Breast epithelium (tissue), 4 donors: Measurements from ENCODE around the gene POP4. TPM values are rescaled to one million over a fixed set of nuclear protein-coding genes. Genes with fewer than 3 reads are reported as not detected.
A peak's percentile ranks its signal among the peaks of the same experiment; 100 is the strongest.

Experiments used
- DNase-seq, 2 donors: peaks; one replicate each; pipeline ENCODE4 v3.0.0-alpha.2; 2019; ENCODE audit warnings: low spot score in 2 of 2
- H3K27ac ChIP-seq, 2 donors: fragments of 200-600 bp; sonication (generic) in 1 of 2; one replicate each; pipeline ENCODE4 v1.5.1; 2016 to 2019; ENCODE audit warnings: mild to moderate bottlenecking in 1 of 2
- H3K27me3 ChIP-seq, 2 donors: fragments of 200-600 bp; sonication (generic) in 1 of 2; one replicate each; pipeline versions ENCODE4 v1.5.1 to v1.6.0; 2017 to 2019; ENCODE audit warnings: control low read depth in 1 of 2, mild to moderate bottlenecking in 1 of 2
- H3K36me3 ChIP-seq: fragments of 200-600 bp; one replicate; pipeline ENCODE4 v1.5.1; 2019
- H3K4me1 ChIP-seq, 2 donors: fragments of 200-600 bp; sonication (generic); one replicate each; pipeline ENCODE4 v1.5.1; 2016 to 2019; ENCODE audit warnings: control low read depth in 1 of 2
- H3K4me3 ChIP-seq, 3 donors: fragments of 200-600 bp; sonication (generic); 1 replicate in 2 of 3; 2 replicates in 1 of 3; pipeline ENCODE4 v1.5.1; 2016 to 2019; ENCODE audit warnings: mild to moderate bottlenecking in 3 of 3, moderate library complexity in 2 of 3
- H3K9me3 ChIP-seq, 2 donors: fragments of 200-600 bp; sonication (generic) in 1 of 2; one replicate each; pipeline ENCODE4 v1.5.1; 2016 to 2019; ENCODE audit warnings: control low read depth in 1 of 2
- POLR2A ChIP-seq: fragments of 450-650 bp; IDR thresholded peaks from one replicate; pipeline ENCODE4 v1.6.1; 2016; ENCODE audit warnings: antibody characterized with exemption, mild to moderate bottlenecking, moderate library complexity
- POLR2AphosphoS5 ChIP-seq, 3 donors: sonication (generic); formaldehyde crosslinking; IDR thresholded peaks; one replicate each; pipeline ENCODE4 v1.6.1; 2017; ENCODE audit warnings: antibody characterized with exemption in 3 of 3
- intact Hi-C: fragments of 100-400 bp; cut with DNase I; formaldehyde crosslinking; loops from one replicate; pipeline ENCODE4 v1.15.1; 2023; ENCODE audit warnings: low total_unique reads
- total RNA-seq, 3 donors: library from RNA; depleted of rRNA; stranded (reverse); fragments of >200 nt; gene quantifications; one replicate each; pipeline ENCODE4 v1.1.0, GENCODE V29; 2016
- TF ChIP-seq, protein P1 (sequence below), 3 donors: fragments of 450-650 bp; IDR thresholded peaks; one replicate each; pipeline ENCODE4 v1.5.1; 2016 to 2017; ENCODE audit warnings: antibody characterized with exemption in 3 of 3, mild to moderate bottlenecking in 3 of 3, moderate library complexity in 3 of 3

Gene POP4
- total RNA-seq, 3 donors from 2014 or later = 52.1 to 63.7 (median 58.7) TPM

DNA sequence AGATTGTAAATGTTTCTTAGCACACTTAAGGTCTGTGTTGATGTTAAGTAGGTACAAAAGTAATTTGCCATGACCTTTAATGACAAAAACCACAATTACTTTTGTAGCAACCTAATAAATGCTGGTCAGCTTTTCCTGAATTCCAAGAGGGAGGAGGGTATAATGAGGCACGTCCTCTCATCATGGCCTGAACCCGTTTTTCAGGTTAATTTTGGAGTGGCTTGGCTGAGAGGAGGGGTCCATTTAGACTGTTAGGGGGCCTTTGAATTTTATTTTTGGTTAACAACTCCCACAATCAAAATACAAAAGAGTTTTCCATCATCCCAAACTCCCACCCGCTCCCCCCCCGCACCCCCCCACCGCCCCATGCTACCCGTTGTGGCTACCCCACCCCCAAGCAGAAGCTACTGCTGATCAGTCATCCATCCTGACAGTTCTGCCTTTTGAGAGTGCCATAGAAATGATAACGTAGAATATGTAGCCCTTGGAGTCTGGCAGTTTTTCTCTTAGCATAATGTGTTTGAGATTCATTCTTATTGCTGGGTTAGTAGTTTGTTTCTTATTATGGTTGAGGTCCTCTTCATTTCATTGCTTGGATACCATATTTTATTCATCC lies 44.8 kb downstream of the POP4 start:
- Histone ChIP-seq H3K4me3 (no peak overlapping the region), H3K27me3 (no peaks in the 10 kb centered on the region), H3K4me1 (peaks cover 0 to 3% of the 10 kb centered on the region in 2 donors), H3K9me3 (no peaks in the 10 kb centered on the region), H3K36me3 (no peaks in the 10 kb centered on the region), H3K27ac (no peak overlapping the region)
- peak in 1 of 2 donors; percentile 7 for DNase-seq
- intact Hi-C loops = no loop called here
- no peak for TF ChIP-seq POLR2AphosphoS5 (IDR thresholded peaks at IDR 0.05)
- no peak for TF ChIP-seq POLR2A
- TF ChIP-seq, protein P1, sequence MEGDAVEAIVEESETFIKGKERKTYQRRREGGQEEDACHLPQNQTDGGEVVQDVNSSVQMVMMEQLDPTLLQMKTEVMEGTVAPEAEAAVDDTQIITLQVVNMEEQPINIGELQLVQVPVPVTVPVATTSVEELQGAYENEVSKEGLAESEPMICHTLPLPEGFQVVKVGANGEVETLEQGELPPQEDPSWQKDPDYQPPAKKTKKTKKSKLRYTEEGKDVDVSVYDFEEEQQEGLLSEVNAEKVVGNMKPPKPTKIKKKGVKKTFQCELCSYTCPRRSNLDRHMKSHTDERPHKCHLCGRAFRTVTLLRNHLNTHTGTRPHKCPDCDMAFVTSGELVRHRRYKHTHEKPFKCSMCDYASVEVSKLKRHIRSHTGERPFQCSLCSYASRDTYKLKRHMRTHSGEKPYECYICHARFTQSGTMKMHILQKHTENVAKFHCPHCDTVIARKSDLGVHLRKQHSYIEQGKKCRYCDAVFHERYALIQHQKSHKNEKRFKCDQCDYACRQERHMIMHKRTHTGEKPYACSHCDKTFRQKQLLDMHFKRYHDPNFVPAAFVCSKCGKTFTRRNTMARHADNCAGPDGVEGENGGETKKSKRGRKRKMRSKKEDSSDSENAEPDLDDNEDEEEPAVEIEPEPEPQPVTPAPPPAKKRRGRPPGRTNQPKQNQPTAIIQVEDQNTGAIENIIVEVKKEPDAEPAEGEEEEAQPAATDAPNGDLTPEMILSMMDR (IDR thresholded peaks at IDR 0.05) = no peak

DNA sequence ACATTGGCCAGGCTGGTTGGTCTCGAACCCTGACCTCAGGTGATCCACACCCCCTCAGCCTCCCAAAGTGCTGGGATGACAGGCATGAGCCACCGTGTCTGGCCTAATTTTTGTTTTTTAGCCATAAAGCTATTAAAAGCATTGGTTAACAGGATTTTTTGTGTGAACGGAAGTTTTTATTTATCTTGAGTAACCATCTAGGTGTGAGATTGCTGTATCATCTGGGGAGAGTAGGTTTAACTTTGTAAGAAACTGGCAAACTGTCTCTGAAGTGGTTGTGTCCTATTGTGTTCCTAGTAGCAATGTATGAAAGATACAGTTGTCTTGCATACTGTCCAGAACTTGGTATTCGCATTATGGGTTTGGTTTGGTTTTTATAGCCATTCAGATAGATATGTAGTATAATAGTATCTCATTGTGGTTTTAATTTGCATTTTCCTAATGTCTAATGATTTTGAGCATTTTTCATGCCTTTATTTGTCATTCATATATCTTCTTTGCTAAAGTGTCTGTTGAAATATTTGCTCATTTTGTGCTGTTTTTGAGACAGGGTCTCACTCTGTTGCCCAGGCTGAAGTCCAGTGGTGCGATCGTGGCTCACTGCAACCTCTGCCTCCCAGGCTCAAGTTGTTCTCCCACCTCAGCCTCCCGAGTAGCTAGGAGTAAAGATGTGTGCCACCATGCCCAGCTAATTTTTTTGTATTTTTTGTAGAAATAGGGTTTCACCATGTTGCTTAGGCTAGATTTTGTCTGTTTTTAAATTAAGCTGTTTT lies 45.7 kb downstream of the POP4 start:
- no peaks in the 10 kb centered on the region for H3K9me3 ChIP-seq
- H3K36me3 ChIP-seq = no peaks in the 10 kb centered on the region
- intact Hi-C loops = no loop called here
- H3K4me1 ChIP-seq = no peaks in the 10 kb centered on the region
- TF ChIP-seq, protein P1 (IDR thresholded peaks at IDR 0.05) = no peak
- TF ChIP-seq POLR2A (no peak), POLR2AphosphoS5 (IDR thresholded peaks at IDR 0.05) (no peak)
- H3K4me3 ChIP-seq = no peak overlapping the region
- H3K27me3 ChIP-seq = no peaks in the 10 kb centered on the region
- no peak overlapping the region for H3K27ac ChIP-seq
- DNase-seq = no peak

DNA sequence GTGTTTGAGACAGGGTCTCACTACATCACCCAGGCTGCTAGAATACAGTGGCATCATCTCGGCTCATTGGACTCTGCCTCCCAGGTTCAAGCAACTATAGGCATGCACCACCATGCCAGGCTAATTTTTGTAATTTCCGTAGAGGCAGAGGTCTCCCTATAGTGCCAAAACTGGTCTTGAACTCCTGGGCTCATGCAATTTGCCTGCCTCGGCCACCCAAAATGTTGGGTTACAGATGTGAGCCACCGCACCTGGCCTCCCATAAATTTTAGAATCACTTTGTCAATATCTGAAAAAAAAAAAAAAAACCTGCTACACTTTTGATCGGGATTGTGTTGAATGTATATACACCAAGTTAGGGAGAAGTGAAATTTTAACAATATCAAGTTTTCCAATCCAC lies 47.3 kb downstream of the POP4 start:
- Histone ChIP-seq H3K9me3 (no peaks in the 10 kb centered on the region), H3K4me1 (no peaks in the 10 kb centered on the region), H3K4me3 (no peak overlapping the region), H3K27ac (no peak overlapping the region), H3K36me3 (no peaks in the 10 kb centered on the region), H3K27me3 (no peaks in the 10 kb centered on the region)
- no peak for DNase-seq
- TF ChIP-seq POLR2A = no peak
- TF ChIP-seq POLR2AphosphoS5 (IDR thresholded peaks at IDR 0.05) = no peak
- TF ChIP-seq, protein P1 (IDR thresholded peaks at IDR 0.05) = no peak
- intact Hi-C loops = no loop called here

DNA sequence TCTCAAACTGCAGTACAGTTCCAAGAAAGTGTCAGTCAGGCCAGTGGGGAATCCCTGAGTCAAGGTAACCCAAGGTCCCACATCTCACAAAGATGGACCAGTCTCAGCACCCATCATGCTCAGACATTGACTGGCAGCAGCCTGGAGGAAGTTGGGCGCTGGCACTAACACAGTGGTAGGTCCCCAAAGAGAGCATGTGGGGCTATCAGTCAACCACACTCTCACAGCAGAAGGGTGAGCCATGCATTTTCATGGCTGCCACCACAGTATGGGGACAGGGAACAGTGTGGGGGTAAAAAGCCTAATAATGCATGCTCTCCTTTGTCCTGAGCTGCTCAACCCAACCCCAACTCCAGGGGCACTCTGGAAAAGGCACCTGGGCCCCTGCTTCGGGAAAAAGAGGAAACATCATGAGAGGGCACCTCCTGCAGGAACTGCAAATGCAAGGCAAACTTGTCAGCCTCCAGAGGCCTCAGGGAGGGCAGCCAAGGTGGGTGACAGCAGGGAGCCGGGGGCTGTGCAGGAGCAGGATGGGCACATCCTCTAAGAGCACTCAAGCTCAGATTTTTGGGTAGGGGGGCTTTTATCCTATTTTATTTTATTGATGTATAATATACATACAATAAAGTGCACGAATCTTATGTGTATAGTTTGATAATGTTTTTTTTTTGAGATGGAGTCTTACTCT lies 49.7 kb downstream of the POP4 start:
- DNase-seq = peak in 1 of 2 donors; percentile 47
- TF ChIP-seq, protein P1 (IDR thresholded peaks at IDR 0.05) = no peak
- TF ChIP-seq POLR2A (no peak), POLR2AphosphoS5 (IDR thresholded peaks at IDR 0.05) (no peak)
- no peaks in the 10 kb centered on the region for H3K4me1 ChIP-seq
- H3K36me3 ChIP-seq = no peaks in the 10 kb centered on the region
- H3K27me3 ChIP-seq = no peaks in the 10 kb centered on the region
- H3K9me3 ChIP-seq = no peaks in the 10 kb centered on the region
- intact Hi-C loops = no loop called here
- H3K4me3 ChIP-seq = no peak overlapping the region
- no peak overlapping the region for H3K27ac ChIP-seq
